ENCODE results near the gene NFIA.
A peak's percentile ranks its signal among the peaks of the same experiment; 100 is the strongest.
"Not testable (repeated sequence)": the region's sequence is repeated elsewhere in the genome, so short reads cannot be mapped to it uniquely, and the experiment has no call there.

The NFIA gene

DNA sequence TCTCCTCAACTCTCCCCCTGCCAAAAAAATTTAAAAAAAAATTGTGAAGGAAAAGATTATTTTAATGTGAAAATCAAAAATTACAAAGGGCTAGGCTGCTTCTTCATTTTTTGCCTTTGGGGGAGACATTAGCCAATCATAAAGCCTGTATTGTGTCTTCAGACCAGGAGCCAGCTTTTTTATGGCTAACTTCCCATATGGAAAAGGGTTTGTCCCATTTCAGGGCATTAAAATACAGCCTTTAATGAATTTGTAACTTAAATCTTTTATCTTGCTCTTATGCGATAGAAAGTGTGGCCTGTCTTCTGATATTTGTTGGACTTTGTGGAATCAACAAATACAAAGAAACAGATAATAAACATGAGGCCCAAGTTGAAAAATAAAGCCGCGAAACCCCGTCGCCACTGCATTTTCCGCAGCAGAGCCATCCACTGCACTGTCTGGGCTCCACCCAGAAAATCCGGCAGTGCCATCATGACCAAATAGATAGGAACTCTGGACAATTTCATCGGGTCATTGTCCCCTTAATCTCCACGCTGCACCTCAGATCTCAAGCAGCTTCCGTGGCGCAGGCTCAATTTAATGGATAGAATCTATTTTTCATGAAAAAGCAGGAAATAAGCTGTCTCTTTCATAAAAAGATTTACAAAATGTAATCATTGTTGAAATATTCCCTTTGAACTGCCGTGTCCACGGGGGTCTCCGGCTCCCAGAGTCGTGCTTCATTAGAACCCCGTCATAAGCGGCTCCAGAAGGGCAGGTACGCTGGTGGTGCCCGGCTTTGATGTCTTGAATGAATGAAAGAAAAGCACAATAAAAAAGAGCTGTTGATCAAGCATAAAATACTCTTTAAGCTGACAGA is 365.0 kb downstream of the NFIA start:
- DNase-seq, result no peak

DNA sequence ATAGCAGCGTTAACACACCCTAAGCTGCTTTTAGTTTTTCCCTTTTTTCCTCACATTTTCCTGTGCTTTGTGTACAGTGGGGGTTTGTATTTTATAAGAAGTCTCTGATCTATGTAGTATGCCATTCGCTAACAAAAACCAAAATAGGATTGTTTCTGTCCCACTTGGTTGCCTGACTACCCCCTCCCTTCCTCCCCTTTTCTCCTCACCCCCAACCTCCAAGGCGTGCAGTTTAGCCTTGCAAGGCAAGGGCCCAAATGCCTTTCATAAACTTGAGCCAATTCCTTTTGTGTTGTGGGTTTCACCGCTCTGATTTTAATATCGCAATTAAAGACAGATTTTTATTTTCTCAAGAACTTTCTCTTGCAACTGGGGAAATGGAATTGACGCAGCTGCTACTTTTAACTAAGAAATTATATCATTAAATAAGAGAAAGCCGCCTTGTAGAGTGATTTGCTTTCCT is 365.6 kb downstream of the NFIA start:
- DNase-seq, result no peak

DNA sequence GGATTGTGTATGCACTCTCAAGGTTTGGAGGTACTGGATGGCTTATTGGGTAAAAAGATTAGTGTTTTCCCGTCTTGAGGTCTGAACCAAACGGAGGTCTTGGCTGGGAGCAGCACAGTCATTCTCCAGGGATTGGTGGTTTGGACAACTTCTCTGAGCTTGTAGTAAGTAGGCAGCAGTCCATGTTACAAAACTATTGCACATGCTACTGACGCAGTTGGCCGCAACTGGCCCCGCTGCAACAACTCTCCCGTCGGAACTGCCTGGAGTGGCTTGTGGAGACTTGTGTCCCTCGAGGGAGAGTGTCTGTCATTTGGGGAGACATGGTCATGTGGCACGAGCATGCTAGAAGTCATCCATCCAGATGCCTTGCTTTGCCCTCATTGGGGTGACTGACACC is 366.6 kb downstream of the NFIA start:
- no peak for DNase-seq

DNA sequence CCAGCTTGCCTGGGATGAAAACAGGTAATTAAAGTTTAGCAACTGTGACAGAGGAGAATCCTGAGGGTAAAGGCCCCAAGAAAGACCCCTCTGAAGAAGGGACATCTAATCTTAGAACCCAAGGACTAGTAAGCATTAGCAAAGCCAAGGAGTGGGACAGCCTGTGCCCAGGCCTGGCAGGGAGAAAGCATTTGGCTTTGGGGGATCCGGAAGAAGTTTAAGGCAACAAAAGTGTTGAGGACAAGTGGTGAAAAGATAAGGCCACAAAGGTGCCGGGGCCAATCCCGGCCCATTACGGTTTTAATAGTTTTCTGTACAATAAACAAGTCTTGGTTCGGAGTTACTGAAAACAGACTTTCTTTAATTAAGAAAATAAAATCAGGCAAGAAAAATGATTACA is 367.0 kb downstream of the NFIA start:
- DNase-seq, result no peak

DNA sequence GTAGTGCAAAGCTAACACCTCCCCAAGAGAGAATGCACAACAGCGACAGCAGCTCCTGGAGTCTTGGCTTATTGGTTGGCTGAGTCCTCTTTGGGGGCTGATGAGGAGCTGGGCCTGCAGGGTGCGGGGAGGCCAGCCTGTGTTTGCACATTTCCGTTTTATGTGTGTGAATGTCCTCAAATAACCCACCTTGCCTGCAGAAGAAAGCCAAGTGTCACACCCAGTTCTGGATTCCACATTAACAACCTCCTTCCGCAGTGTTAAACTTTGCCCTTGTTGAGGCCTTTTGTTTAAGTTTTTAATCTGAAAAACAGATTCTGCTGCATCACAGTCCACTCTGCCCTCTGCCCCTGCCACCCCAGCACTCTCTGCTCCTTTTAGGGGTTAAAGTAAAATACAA is 368.1 kb downstream of the NFIA start:
- no peak for DNase-seq

DNA sequence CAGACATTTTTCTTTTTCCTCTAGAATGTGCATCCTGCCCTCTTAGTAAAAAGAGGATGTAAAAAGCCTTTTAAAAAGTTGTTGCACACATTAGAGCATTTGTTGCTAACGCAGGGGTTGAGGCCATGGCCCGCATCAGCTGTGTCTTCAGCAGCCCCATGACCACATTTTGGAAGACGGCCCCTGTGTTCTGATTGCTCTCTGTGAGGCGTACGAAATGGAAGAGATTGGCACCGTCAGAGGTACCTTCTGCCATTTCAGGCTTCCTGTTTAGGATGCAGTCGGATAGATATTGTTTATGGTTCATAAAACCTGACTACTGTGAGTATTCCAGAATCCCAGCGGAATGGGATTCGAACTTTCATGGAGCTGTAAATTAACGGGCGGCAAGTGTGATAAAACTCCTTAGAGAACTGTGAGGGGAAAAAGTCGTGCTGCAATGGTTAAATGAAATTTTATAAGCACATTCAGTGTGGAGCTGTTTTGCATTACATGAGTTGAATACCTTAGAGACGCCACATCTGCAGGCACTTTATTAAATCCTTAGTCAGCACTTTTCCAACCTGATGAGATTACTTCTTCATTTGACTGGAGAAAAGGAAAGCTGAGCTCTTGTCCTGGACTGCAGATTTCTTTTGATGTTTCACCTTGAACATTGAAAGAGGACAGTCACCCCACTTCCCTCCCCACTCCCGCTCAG is 368.7 kb downstream of the NFIA start:
- no peak for DNase-seq

DNA sequence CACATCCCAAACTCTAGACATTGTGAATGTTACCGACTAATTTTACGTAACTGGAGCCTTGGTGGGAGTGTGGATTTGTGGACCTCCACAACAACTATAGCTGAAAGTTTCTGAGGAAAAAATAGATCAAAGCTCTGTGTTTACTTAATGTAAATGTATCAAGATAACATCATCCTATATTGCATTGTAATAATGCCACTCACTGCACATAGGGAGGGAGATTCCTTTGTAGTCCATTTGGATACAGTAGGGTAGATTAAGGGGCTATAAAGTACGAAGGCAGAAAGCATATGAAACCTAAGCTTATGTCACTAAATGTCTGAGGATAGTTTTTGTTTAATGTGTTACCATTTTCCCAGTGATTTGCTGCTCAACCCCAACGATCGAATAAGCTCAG is 369.2 kb downstream of the NFIA start:
- DNase-seq, result no peak

DNA sequence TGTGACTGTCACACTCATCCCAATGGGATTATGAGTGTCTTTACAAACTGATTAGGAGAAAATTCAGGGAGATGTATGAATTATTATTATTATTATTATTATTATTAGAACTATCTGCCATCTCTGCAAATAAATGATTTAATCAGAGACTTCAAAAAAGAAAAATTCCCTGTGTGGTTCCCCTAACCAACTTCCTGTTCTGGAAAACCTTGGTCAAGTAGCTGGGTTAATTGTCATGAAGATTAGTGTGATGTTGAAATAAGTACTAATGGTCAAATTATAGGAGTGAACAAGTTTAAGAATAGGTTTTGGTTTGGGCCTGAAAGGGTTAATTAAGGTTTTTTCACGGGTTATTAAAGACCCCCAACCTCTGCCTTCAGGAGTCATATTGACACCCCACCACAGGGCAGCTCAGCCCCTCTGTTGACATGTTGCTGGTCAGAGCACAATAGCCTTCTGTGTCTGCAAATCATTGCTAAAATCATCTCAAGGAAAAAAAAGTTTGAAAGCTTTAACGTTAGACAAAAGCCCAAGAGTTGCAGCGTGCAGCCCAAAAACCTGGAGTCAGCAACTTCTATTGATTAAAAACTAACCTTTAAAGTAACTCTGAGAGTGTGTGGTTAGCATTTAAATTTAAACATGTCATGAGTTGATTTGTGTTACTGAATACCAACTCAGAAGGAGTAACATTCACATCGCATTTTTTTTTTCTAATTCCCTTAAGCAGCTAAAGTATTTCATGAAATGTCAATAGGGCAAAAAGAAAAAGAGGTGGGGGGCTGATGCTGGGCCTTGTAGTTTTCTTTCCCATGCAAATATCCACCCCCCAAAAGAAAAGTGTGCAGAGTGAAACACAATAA is 370.0 kb downstream of the NFIA start:
- no peak for DNase-seq

DNA sequence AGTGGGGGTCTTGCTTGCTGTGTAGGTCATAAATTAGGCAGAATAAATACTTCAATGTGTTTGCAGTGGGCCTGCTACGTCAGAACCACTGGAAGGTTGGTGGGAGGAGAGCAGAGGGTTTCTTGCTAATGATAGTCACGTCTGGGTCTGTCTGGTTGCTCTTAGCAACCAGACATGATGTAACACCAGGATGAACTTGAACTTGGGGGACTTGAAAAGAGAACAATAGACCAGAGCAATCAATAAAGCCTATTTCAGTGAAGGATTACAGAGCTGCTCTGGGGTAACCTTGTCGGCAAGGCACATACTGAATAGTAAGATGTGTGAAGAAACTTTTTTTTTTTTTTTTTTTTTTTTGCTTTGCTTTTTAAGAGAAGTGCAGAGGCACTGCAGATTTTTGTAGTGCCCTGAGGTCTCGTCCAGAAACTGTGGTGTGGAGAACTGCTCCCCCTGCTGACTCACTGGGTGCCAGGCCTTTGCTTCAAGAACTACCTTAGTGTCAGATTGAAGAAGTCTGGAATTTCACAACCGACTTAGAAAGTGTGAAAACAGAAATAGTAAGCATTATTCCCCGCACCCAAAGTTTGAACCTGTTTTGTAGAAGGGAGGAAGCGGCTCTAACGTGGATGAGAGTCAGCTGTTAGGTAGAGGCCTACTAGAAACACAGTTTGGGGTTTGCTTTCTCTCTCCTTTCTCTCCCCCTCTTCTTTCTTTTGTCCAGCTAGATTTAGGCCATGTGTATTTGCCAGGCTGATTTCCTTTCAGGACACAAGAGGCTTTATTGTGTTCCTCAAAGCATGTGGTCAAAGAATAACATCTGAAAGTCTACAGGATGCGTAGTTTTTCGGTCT is 371.0 kb downstream of the NFIA start:
- DNase-seq, result peak; percentile 84

DNA sequence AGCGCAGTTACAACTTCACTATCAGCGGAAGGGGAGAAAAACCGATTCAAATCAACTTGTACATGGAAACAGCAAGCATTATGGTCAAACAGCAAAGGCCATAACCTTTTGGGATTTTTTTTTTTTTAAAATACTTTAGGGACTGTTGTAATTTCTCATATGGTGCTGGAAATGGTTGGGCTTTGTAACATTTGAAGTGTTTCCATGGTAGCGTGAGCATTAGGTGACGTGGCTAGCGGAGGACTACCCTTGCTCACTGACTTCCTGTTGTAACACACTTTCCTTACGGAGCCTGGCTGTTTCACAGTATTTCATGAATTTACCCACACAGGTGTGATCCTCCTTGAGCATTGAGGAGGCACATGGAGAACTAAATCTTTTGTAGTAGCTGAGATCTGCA is 373.0 kb downstream of the NFIA start:
- no peak for DNase-seq

DNA sequence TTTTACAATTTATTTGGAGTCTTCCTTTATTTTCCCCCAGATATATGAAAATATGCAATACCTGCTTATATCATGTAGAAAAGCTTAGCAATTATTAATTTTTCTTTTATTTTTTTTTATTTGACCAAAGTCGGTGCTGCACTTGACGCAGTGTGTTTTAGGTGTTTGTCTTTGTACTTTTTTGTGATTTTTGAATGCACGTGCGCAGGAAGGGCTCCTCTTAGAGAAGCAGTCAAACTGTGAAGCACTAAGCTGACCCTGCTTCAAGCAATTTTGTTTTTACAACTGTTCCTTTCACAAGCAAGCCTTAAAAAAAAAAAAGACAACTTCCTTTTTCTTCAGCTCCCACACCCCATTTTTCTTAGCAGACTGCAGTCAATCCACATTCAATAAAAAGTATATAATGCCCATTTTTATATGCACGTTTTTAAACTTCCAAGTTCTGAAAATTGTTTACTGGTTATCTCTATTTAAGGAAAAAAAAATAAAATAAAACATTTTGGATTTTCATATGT is 375.2 kb downstream of the NFIA start:
- no peak for DNase-seq

DNA sequence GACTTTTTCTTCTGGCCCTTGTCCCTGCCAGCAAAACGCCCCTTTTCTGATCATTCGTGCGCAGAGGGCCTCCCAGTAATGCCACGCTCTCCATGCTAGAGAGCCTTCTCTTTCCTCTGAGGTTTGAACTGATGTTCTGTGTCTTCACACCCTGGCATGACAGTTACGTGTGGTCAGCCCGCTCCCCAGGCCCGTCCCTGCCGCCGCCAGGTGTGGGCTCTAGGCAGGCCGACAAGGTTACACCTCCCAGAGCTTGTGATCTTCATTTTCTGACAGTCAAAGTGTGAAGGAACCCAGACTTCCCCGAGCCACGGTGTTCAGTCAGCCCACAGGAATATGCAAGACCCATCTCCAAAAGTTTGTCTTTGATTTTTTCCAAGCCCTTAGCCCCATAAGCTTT is 377.0 kb downstream of the NFIA start:
- no peak for DNase-seq

DNA sequence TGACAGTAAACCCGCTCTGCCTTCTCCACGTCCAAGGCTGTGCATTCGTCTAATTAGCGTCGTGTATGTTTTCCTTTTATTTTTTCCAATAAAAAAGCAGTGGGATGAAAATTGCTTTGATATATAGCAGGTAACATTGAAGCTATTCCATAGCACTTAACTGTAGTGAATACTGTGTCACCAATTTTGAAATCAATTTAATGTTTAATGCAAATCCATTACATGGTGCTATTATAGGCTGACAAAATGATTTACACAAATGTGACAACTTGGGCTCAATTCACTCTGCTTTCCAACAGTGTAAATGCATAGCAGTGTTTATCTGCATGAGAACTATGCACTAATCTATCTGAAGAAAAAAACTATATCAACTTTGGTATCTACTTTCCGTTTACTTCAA is 377.8 kb downstream of the NFIA start:
- no peak for DNase-seq

DNA sequence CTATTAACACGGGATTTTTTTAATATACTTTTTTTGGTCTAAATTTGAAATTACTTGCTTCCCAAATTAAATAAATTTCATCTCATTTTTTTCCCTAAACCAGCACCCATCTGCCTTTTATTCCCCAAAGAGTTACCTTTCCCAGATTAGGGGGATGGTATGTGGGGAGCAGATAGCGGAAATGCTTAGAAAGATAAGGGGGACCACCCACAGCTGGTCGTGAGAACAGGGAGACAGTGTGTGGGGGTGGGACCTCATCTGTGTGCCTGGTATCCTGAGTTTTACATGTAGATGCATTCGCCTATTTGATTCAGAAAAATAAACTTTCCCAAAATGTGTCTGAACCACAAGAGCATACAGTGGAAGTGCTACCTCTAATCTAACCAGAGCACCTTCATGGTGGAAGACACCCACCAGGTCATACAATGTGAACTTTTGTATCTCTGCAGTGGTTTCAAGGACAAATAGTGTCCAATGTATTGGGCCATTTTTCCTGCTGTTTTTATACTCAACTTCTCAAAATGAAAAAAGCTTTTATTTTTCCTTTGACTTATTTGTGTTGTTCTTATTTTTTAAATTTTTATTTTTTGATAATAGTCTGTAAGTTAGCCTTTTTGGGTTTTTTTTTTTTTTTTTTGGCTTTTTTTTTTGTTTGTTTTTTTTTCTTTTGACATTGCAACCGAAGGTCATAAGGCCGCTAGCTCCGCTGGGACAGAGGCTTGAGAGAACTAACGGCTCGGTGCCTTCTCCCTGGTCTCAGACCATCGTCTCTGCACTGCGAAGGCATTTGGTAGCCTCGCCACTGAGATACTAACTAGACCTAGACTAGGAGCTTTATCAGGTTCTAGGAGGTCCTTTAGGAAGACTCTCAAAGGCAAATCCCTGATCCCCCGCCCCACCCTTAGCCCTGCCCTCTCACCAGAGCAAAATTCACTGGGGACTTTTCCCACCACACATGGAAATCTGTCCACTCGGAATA is 379.3 kb downstream of the NFIA start:
- no peak for DNase-seq

DNA sequence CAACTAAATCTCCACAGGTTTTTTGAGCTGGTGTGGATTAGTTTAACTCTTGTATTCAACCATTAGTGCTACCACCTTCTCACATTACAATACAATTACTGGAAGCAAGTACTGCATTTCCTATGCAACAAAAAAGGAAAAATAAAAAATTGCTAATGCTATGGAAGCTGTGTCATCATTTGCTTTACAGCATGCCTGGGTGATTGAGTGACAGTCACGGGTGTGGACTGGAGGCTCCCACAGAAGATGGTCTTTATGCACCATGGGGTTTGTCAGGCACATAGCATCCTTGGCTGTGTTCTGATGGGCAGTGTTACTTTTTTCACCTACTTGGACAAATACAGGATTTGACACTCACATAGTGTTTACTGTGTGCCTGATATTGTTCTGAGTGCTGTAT is 380.3 kb downstream of the NFIA start:
- no peak for DNase-seq

DNA sequence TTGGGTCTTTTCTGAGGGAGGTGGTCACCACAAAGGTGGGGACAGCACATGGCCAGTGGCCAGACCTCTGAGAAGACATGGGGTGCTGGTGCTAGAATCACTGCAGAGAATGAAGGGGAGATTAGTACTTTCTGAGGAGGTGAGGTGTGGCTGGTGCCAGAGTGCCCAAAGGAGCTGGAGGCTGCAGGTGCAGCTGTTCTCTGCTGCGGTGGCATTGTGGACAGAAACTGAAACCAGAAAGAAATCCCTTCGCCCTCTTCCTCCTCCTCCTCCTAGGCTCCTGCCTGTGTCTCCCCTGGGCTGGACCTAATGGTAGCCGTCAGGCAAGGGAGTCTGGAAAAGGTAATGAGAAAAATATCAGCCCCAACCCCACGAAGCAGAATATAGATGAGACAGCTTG is 380.9 kb downstream of the NFIA start:
- no peak for DNase-seq

DNA sequence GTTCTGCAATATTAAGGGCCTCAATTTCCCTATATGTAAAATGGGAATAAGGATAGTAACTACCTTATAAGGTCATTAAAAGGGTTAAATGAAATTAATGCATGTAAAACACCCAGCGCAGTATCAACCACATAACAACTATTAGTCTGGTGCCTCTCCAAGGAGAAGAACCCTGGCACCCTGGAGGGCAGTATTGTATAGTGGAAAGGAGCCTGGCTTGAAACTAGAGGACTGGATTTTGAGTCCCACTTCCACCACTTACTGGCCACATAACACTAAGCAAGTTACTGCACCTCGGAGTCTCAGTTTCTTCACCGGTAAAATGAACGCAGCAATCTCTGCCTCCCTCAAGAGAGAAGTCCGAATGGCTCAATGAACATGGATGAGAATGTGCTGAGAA is 385.5 kb downstream of the NFIA start:
- not testable (repeated sequence) for DNase-seq

DNA sequence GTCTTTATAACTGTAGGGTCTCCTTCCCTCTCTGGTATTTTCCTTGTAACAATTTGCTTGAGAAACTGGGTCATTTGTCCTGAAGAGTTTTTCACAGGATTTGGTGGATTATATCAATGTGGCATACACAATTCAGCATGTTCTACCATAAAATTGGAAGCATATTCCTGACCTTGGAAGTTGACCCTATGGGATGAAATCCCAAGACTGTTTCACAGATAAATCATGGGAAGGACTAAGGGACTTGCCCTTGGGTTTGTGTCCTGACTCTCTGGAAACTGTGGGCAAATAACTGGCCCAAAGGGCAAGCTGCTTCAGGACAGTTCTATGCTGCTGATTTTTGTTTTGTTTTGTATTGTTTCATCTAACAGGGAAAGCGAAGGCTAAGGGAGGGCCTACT is 387.0 kb downstream of the NFIA start:
- no peak for DNase-seq

DNA sequence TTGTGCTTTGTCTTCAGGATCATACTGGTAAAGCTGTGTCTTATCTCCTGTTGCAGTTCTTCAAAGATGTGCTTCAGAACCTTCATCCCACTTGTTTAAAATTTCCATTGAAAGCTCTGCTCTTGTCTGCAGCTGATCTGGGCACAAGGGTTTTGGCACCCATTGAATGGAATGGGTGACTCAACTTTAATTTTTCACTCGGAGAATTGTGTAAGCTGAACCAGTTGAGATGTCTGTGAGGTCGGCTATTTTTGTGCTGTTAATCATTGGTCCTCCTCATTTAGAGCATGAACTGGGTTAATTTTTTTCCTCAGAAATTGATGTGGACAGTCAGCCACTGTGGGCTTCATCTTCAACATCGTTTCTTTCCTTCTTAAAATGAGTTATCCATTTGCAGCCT is 390.5 kb downstream of the NFIA start:
- DNase-seq, result no peak

DNA sequence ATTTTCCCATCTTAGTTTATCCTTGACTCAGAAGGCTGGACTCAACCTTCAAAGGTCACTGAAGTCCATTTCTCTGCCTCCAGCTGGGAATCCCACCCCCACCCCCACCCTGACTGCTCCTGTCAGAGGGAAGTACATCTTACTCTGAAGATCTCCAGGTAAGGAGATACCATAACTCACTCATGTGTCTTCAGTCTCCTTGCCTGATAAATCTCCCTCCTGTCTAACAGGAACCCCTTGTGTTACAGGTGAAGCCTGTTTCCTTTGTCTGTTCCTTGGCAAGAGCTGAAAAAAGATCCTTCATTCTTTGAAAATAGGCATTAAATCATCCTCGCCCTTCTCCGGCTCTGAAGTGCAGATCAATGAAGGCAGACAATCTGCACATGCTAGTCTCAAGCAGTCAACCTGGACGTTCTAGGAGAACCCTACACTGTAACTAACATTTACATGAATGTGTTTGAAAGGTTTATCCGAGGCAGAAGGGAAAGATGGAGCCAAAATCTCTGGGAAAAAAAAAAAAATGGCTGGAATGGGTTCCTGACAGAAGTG is 392.0 kb downstream of the NFIA start:
- no peak for DNase-seq

DNA sequence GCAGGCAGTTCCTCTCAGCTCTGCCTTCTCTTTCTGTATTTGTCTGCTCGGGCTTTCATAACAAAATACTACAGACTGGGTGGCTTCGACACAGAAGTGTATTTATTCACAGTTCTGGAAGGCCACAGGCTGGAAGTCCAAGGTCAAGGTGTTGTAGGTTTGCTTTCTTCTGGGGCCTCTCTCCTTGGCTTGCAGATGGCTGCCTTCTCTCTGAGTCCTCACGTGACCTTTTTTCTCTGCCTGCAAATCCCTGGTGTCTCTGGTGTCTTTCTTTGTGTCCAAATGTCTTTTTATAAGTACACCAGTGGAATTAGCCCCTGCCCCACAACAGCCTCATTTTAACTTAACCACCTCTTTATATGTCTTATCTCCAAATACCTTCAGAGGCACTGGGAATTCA is 392.6 kb downstream of the NFIA start:
- DNase-seq, result no peak

Data from NCI-H2171 treated with DMSO at 0.1 percent for 48 hours (cell line).